A549 (cell line): ENCODE results near the gene TPST1. TPM values are rescaled to one million over a fixed set of nuclear protein-coding genes. Genes with fewer than 3 reads are reported as not detected.
"Not testable (repeated sequence)": the region's sequence is repeated elsewhere in the genome, so short reads cannot be mapped to it uniquely, and the experiment has no call there.

Experiments used
- ATAC-seq, 2 experiments: fragments of 200-7000 bp in 1 of 2; fragments of >200 bp in 1 of 2; cut with Nextera tagmentation in 1 of 2; cut with Tn5 transposase in 1 of 2; 3 replicates each; pipeline versions ENCODE4 v1.8.0 to v1.9.1; 2018 to 2020; ENCODE audit warnings: mild to moderate bottlenecking in 1 of 2, moderate library complexity in 1 of 2
- CTCF ChIA-PET: fragments of 300-600 bp; sonication (Branson Sonifier 250); formaldehyde crosslinking; extraction: SDS; loops from one replicate; lab custom pipeline; 2021; ENCODE audit warnings: antibody characterized with exemption, inconsistent platforms; lab: Yijun Ruan, JAX
- POLR2A ChIA-PET: fragments of 350-600 bp; formaldehyde crosslinking; extraction: SDS; loops from one replicate; lab custom pipeline; 2021; ENCODE audit warnings: antibody characterized with exemption, inconsistent platforms; lab: Yijun Ruan, JAX
- DNase-seq, 2 experiments: peaks; one replicate each; pipeline versions ENCODE4 v3.0.0 to v3.0.0-alpha.2; 2011 to 2016; ENCODE audit warnings: low read depth in 1 of 2, low spot score in 1 of 2
- FAIRE-seq: peaks from 2 replicates; lab custom pipeline; 2011; peaks lifted over from hg19 to GRCh38; lab: Jason Lieb, UNC
- H3K27ac ChIP-seq, 2 experiments: fragments of >200 bp; sonication (Bioruptor Twin); formaldehyde crosslinking; 3 replicates each; pipeline ENCODE4 v1.5.1; 2016 to 2017
- H3K4me1 ChIP-seq: fragments of >200 bp; sonication (Bioruptor Twin); formaldehyde crosslinking; 3 replicates; pipeline ENCODE4 v1.6.1; 2016
- H3K4me2 ChIP-seq: fragments of >200 bp; sonication (Bioruptor Twin); formaldehyde crosslinking; 3 replicates; pipeline ENCODE4 v1.6.1; 2016
- H3K4me3 ChIP-seq: fragments of >200 bp; sonication (Bioruptor Twin); formaldehyde crosslinking; 3 replicates; pipeline ENCODE4 v1.5.1; 2016
- H3K9me3 ChIP-seq: fragments of >200 bp; sonication (Bioruptor Twin); formaldehyde crosslinking; 3 replicates; pipeline ENCODE4 v1.6.1; 2016
- BHLHE40 ChIP-seq: IDR thresholded peaks from 2 replicates; pipeline ENCODE4 v1.6.1; 2012; ENCODE audit warnings: low read depth, low read length, inconsistent platforms
- CBX2 ChIP-seq: fragments of 200-600 bp; sonication (generic); IDR thresholded peaks from 2 replicates; pipeline ENCODE4 v1.6.1; 2016; ENCODE audit warnings: low read depth, mild to moderate bottlenecking, borderline replicate concordance
- CHD2 ChIP-seq: fragments of 150-350 bp; IDR thresholded peaks from 2 replicates; pipeline ENCODE4 v1.6.1; 2014; ENCODE audit warnings: low read length; ENCODE audit not compliant: partially characterized antibody
- EHMT2 ChIP-seq: fragments of 200-600 bp; sonication (generic); IDR thresholded peaks from 2 replicates; pipeline ENCODE4 v1.6.1; 2016; ENCODE audit warnings: antibody characterized with exemption, low read depth, mild to moderate bottlenecking, moderate library complexity
- ELK1 ChIP-seq: fragments of 150-350 bp; IDR thresholded peaks from 2 replicates; pipeline ENCODE4 v1.6.1; 2014; ENCODE audit warnings: low read depth, mild to moderate bottlenecking, low read length
- EP300 ChIP-seq, 2 experiments: fragments of >200 bp; sonication (Bioruptor Twin); formaldehyde crosslinking; IDR thresholded peaks; 2 replicates in 1 of 2; 3 replicates in 1 of 2; pipeline ENCODE4 v1.6.1; 2016 to 2017
- GATA3 ChIP-seq: IDR thresholded peaks from 2 replicates; pipeline ENCODE4 v1.6.1; 2012; ENCODE audit warnings: borderline replicate concordance
- HEYL ChIP-seq: fragments of 250-450 bp; sonication (Bioruptor Pico); IDR thresholded peaks from 2 replicates; pipeline ENCODE4 v1.8.0; 2021; ENCODE audit warnings: mild to moderate bottlenecking, moderate library complexity
- HOXB13 ChIP-seq: fragments of 250-450 bp; sonication (Bioruptor Pico); IDR thresholded peaks from 2 replicates; pipeline ENCODE4 v1.5.0; 2020; ENCODE audit warnings: low read depth, mild to moderate bottlenecking, moderate library complexity
- JUN ChIP-seq, 2 experiments: fragments of >200 bp; sonication (Bioruptor Twin); formaldehyde crosslinking; IDR thresholded peaks; 2 replicates in 1 of 2; 3 replicates in 1 of 2; pipeline ENCODE4 v1.6.1; 2016 to 2017
- JUNB ChIP-seq: fragments of >200 bp; sonication (Bioruptor Twin); formaldehyde crosslinking; IDR thresholded peaks from 2 replicates; pipeline ENCODE4 v1.6.1; 2016
- KDM5A ChIP-seq: fragments of 200-600 bp; sonication (generic); IDR thresholded peaks from 2 replicates; pipeline ENCODE4 v1.6.1; 2016; ENCODE audit warnings: antibody characterized with exemption, mild to moderate bottlenecking
- PBX3 ChIP-seq: IDR thresholded peaks from 2 replicates; pipeline ENCODE4 v1.6.1; 2012
- POLR2AphosphoS2 ChIP-seq: conservative IDR thresholded peaks from 2 replicates; pipeline ENCODE4 v1.6.1; 2012; ENCODE audit warnings: low read length, improper control_type of control experiment, inconsistent platforms
- ZNF302 ChIP-seq: fragments of 250-450 bp; sonication (Bioruptor Pico); IDR thresholded peaks from 2 replicates; pipeline ENCODE4 v1.9.0; 2021; ENCODE audit warnings: inconsistent platforms, mild to moderate bottlenecking, moderate library complexity
- WGBS: methylation state at CpG from one replicate; pipeline ENCODE4 v1.1.6; 2017; ENCODE audit errors: missing lambda C conversion rate; 5-methylcytosine and 5-hydroxymethylcytosine counted together
- polyA plus RNA-seq, 4 experiments: library from polyadenylated mRNA; depleted of rRNA in 3 of 4; stranded (reverse); fragments of >200 nt; fragmentation: RNase III in 1 of 4; extraction: RNeasy Plus Mini Kit Qiagen cat#74134 plus additional on column Dnase treatment in 1 of 4; gene quantifications; 2 replicates in 3 of 4; 3 replicates in 1 of 4; pipeline ENCODE4 v1.2.3, GENCODE V29; 2011 to 2017
- TF ChIP-seq, protein P1 (sequence below): IDR thresholded peaks from 2 replicates; pipeline ENCODE4 v1.6.1; 2012; ENCODE audit warnings: low read depth, borderline replicate concordance

Gene TPST1
- polyA plus RNA-seq, 2 of the 4 experiments (the other 2 are of a cell fraction): 14.6 to 20.4 TPM

DNA sequence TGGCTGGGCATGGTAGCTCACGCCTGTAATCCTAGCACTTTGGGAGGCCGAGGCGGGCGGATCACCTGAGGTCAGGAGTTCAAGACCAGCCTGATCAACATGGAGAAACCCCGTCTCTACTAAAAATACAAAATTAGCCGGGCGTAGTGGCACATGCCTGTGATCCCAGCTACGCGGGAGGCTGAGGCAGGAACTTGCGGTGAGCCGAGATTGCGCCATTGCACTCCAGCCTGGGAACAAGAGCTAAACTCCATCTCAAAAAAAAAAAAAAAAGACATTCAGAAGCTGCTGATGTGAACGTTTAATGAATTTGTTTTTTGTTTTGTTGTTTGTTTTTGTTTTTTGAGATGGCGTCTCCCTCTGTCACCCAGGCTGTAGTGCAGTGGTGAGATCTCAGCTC is 159.9 kb downstream of the TPST1 start:
- ATAC-seq, DNase-seq, H3K9me3 ChIP-seq, H3K4me2 ChIP-seq, H3K4me1 ChIP-seq, FAIRE-seq, POLR2A ChIA-PET, H3K4me3 ChIP-seq, H3K27ac ChIP-seq: not testable (repeated sequence)
- WGBS: 87% methylated on average over 14 of the region's 14 CpGs
- CTCF ChIA-PET: interaction anchor here (1.1 kb wide), 1 partner anchor 13 kb away, joined by 3 read pairs; no protein-coding TSS in a partner anchor

GRCh38 chr7:66371096-66371824 is 166.1 kb downstream of the TPST1 start:
- ChIA-PET POLR2A (no interaction called here), CTCF (interaction anchor here (1.0 kb wide), 1 partner anchor 17 kb away, joined by 4 read pairs; no protein-coding TSS in a partner anchor)
- FAIRE-seq: no peak

DNA sequence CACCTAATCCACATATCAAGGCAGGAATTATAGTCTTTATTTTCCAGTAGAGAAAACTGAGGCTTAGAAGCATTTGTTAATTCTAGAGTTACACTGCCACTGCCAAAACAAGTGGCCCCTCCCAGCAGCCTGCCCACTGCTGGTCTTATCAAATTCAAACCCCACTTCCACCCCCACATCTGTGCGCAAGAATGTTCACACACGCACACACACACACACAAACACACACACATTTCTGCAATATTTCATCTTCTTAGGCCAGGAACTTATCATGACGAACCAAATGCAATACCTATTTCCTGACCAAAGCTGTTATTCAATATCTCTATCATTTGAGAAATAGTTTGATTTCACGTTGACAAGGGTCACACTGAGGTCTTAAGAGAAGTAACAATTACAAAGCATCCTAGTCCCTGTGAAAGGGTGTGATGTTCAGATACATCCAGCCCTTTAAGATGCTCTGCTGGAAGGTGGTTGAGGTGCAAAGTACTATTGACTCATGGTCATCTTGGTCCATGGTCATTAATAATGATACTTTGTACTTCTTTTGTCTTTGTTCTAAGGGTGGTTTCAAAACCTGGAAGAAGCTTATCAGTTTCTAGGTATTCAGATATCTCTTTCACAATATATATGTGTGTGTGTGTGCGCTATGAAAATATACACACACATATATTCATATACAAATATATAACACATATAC is 169.2 kb downstream of the TPST1 start:
- CTCF ChIA-PET, ATAC-seq, H3K9me3 ChIP-seq, H3K4me1 ChIP-seq, POLR2A ChIA-PET, H3K4me3 ChIP-seq, H3K4me2 ChIP-seq, DNase-seq, H3K27ac ChIP-seq, FAIRE-seq: not testable (repeated sequence)
- WGBS: 77% methylated on average over 5 of the region's 5 CpGs

More at GRCh38 chr7:66371096-66371824, 166.1 kb downstream of the TPST1 start:
- Histone ChIP-seq H3K4me1 (no peaks in the 10 kb centered on the region), H3K4me2 (no peak overlapping the region), H3K9me3 (no peaks in the 10 kb centered on the region), H3K27ac (no peak overlapping the region), H3K4me3 (no peak overlapping the region)
- TF ChIP-seq JUNB (no peak), BHLHE40 (no peak), GATA3 (no peak), HEYL (CRISPR knock-in tag) (no peak), HOXB13 (CRISPR knock-in tag) (no peak), ZNF302 (CRISPR knock-in tag) (no peak), CBX2 (no peak), PBX3 (no peak), ELK1 (no peak), CHD2 (no peak), JUN (IDR thresholded peaks at IDR 0.05) (no peak), POLR2AphosphoS2 (no peak), KDM5A (no peak), EHMT2 (no peak), EP300 (IDR thresholded peaks at IDR 0.05) (no peak)
- TF ChIP-seq, protein P1, sequence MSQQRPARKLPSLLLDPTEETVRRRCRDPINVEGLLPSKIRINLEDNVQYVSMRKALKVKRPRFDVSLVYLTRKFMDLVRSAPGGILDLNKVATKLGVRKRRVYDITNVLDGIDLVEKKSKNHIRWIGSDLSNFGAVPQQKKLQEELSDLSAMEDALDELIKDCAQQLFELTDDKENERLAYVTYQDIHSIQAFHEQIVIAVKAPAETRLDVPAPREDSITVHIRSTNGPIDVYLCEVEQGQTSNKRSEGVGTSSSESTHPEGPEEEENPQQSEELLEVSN: no peak
- ATAC-seq: no peak
- 66% methylated on average over 7 of the region's 7 CpGs for WGBS
- DNase-seq: no peak
